DND-41 (cell line): Measurements from ENCODE around the gene VOPP1.

Experiments
- ATAC-seq: fragments of 200-7000 bp; cut with Tn5 transposase; 3 replicates; pipeline ENCODE4 v1.9.1; 2021; ENCODE audit warnings: low read depth; ENCODE audit not compliant: insufficient read depth
- DNase-seq: peaks from one replicate; pipeline ENCODE4 v3.0.0-alpha.2; 2020
- H2AFZ ChIP-seq: 2 replicates; pipeline ENCODE4 v1.6.0; 2012; ENCODE audit warnings: low read depth, low read length
- H3K27ac ChIP-seq: 2 replicates; pipeline ENCODE4 v1.5.1; 2012; ENCODE audit warnings: low read length, inconsistent platforms
- H3K27me3 ChIP-seq: fragments of 200-600 bp; sonication (generic); 2 replicates; pipeline ENCODE4 v1.6.0; 2012; ENCODE audit warnings: low read length, mild to moderate bottlenecking, inconsistent platforms; ENCODE audit not compliant: insufficient read depth, poor library complexity
- H3K36me3 ChIP-seq: 2 replicates; pipeline ENCODE4 v1.5.1; 2012; ENCODE audit warnings: low read length, inconsistent platforms; ENCODE audit not compliant: insufficient read depth
- H3K4me1 ChIP-seq: 2 replicates; pipeline ENCODE4 v1.5.1; 2012; ENCODE audit warnings: mild to moderate bottlenecking, low read length; ENCODE audit not compliant: insufficient read depth
- H3K4me2 ChIP-seq: 2 replicates; pipeline ENCODE4 v1.6.0; 2012; ENCODE audit warnings: mild to moderate bottlenecking, moderate library complexity, low read length, inconsistent platforms; ENCODE audit not compliant: insufficient read depth
- H3K4me3 ChIP-seq, 2 experiments: fragments of 200-600 bp in 1 of 2; shearing (Covaris generic) in 1 of 2; 2 replicates each; pipeline ENCODE4 v1.5.1; 2012 to 2016; ENCODE audit warnings: inconsistent platforms in 2 of 2, low read length in 2 of 2, mild to moderate bottlenecking in 2 of 2, low read depth in 1 of 2, moderate library complexity in 1 of 2
- H3K79me2 ChIP-seq: 2 replicates; pipeline ENCODE4 v1.6.0; 2012; ENCODE audit warnings: low read length, inconsistent platforms; ENCODE audit not compliant: insufficient read depth
- H3K9ac ChIP-seq: 2 replicates; pipeline ENCODE4 v1.6.0; 2012; ENCODE audit warnings: low read depth, mild to moderate bottlenecking, inconsistent platforms, low read length, moderate library complexity
- H3K9me3 ChIP-seq: 2 replicates; pipeline ENCODE4 v1.5.1; 2012; ENCODE audit warnings: low read length, moderate library complexity, mild to moderate bottlenecking, inconsistent platforms; ENCODE audit not compliant: insufficient read depth, severe bottlenecking
- H4K20me1 ChIP-seq: 2 replicates; pipeline ENCODE4 v1.6.0; 2012; ENCODE audit warnings: low read length; ENCODE audit not compliant: insufficient read depth
- EZH2 ChIP-seq: IDR thresholded peaks from 3 replicates; pipeline ENCODE4 v1.6.1; 2012; ENCODE audit warnings: borderline replicate concordance, low read depth, mild to moderate bottlenecking, moderate library complexity, low read length, inconsistent platforms; ENCODE audit not compliant: severe bottlenecking
- TF ChIP-seq, protein P1 (sequence below): IDR thresholded peaks from 2 replicates; pipeline ENCODE4 v1.5.1; 2012; ENCODE audit warnings: borderline replicate concordance, low read length, moderate library complexity, mild to moderate bottlenecking; ENCODE audit not compliant: poor library complexity, severe bottlenecking; ENCODE audit errors: extremely low read depth

VOPP1 gene

DNA sequence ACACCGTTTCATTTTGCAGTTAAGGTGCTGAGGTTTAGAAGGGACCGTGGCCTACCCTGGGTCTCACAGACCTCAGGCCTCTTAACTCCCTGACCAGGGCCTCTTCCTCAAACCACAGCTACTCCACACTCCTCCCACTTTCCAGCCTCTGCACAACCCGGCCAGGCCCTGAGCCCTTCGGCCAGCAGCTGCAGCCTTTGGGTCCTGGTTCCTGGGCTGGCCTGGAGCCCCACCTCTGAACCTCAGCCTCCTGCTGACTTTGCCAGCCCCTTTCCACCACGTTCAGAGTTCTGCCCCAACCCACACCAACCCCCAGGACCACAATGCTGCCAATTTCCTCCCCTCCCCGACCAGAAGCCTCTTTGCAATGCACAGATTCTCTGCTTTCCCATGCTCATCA is 84.1 kb downstream of the VOPP1 start:
- Histone ChIP-seq H2AFZ (no peak overlapping the region), H3K4me2 (no peak overlapping the region), H3K36me3 (peaks cover 94% of the 10 kb centered on the region), H3K27me3 (no peaks in the 10 kb centered on the region), H3K9ac (no peak overlapping the region), H3K79me2 (peaks cover 24% of the 10 kb centered on the region), H3K27ac (no peak overlapping the region), H3K4me1 (no peaks in the 10 kb centered on the region), H3K9me3 (no peaks in the 10 kb centered on the region), H3K4me3 (no peak overlapping the region), H4K20me1 (peaks cover 44% of the 10 kb centered on the region)
- no peak for TF ChIP-seq EZH2
- TF ChIP-seq, protein P1, sequence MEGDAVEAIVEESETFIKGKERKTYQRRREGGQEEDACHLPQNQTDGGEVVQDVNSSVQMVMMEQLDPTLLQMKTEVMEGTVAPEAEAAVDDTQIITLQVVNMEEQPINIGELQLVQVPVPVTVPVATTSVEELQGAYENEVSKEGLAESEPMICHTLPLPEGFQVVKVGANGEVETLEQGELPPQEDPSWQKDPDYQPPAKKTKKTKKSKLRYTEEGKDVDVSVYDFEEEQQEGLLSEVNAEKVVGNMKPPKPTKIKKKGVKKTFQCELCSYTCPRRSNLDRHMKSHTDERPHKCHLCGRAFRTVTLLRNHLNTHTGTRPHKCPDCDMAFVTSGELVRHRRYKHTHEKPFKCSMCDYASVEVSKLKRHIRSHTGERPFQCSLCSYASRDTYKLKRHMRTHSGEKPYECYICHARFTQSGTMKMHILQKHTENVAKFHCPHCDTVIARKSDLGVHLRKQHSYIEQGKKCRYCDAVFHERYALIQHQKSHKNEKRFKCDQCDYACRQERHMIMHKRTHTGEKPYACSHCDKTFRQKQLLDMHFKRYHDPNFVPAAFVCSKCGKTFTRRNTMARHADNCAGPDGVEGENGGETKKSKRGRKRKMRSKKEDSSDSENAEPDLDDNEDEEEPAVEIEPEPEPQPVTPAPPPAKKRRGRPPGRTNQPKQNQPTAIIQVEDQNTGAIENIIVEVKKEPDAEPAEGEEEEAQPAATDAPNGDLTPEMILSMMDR, result no peak
- ATAC-seq (no peak), DNase-seq (no peak)

DNA sequence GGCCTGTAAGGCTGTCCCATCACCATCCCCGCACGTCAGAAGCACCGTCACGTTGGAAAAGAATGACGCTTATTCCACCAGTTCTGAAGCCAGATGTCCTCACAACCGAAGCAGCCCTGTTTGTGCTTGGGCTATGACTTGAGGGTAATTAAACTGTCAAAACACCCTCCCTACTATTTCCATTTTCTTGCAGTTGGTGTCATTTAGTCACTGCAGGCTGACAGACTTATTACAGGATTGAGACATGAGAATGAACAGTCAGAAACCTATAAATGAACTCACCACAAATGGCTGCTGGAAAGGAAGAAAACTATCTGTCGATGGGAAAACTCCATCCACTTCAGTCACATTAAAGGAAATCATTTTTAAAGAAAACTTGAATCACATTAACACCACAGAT is 85.3 kb downstream of the VOPP1 start:
- H3K9me3 ChIP-seq, result no peaks in the 10 kb centered on the region
- no peaks in the 10 kb centered on the region for H3K4me1 ChIP-seq
- H4K20me1 ChIP-seq, result peaks cover 45% of the 10 kb centered on the region
- H3K9ac ChIP-seq, result no peak overlapping the region
- H3K79me2 ChIP-seq, result peaks cover 22% of the 10 kb centered on the region
- peaks cover 91% of the 10 kb centered on the region for H3K36me3 ChIP-seq
- H3K4me3 ChIP-seq, result no peak overlapping the region
- no peak for DNase-seq
- no peaks in the 10 kb centered on the region for H3K27me3 ChIP-seq
- no peak overlapping the region for H3K27ac ChIP-seq
- no peak for ATAC-seq
- no peak overlapping the region for H2AFZ ChIP-seq
- TF ChIP-seq EZH2, result no peak
- TF ChIP-seq, protein P1, result no peak
- H3K4me2 ChIP-seq, result no peak overlapping the region

DNA sequence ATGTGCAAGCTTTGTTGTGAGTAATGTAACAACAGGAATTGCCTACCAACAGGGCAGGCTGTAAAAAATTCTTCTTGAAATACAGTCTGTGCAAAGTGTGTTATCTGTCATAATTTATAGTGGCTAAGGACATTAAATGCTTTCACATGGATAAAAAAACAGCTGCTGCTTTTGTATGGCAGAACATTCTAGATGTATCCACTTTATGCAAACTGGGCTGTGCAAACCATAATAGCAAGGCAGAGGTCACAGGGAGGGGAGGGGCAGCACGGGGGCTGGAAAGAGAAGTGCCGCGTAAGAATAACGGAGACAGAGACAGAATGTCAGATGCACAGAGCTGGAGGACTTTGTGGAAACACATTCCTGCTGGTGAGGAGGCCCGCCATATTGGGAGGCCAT is 86.1 kb downstream of the VOPP1 start:
- Histone ChIP-seq H3K4me2 (no peak overlapping the region), H3K27ac (no peak overlapping the region), H3K4me3 (no peak overlapping the region), H3K9ac (no peak overlapping the region), H3K79me2 (peaks cover 28% of the 10 kb centered on the region), H3K27me3 (no peaks in the 10 kb centered on the region), H2AFZ (no peak overlapping the region), H3K4me1 (no peaks in the 10 kb centered on the region), H3K36me3 (peaks cover 84% of the 10 kb centered on the region), H4K20me1 (peaks cover 47% of the 10 kb centered on the region), H3K9me3 (no peaks in the 10 kb centered on the region)
- ATAC-seq (no peak), DNase-seq (no peak)
- TF ChIP-seq, protein P1, result no peak
- TF ChIP-seq EZH2, result no peak
